HG02759 (cell line): ENCODE measurements around the gene IL4R.
"Not testable (repeated sequence)": the region's sequence is repeated elsewhere in the genome, so short reads cannot be mapped to it uniquely, and the experiment has no call there.

Experiments used
- ATAC-seq: cut with Tn5 transposase; IDR thresholded peaks from one replicate; pipeline ENCODE4 v1.9.1; 2021; ENCODE audit warnings: mild to moderate bottlenecking, moderate library complexity; ENCODE audit not compliant: unreplicated experiment

The IL4R gene

GRCh38 chr16:27287887-27288286, 25.9 kb upstream of the IL4R start:
- ATAC-seq, result no peak

GRCh38 chr16:27288313-27288712, 25.5 kb upstream of the IL4R start:
- ATAC-seq, result not testable (repeated sequence)

GRCh38 chr16:27289669-27290068, 24.1 kb upstream of the IL4R start:
- ATAC-seq, result no peak

- no peak for ATAC-seq
These were observed 23.2 kb upstream of the IL4R start for GRCh38 chr16:27290562-27290961.

GRCh38 chr16:27291106-27291505, 22.7 kb upstream of the IL4R start:
- no peak for ATAC-seq

- ATAC-seq, result no peak
These were observed 22.0 kb upstream of the IL4R start for GRCh38 chr16:27291722-27292240.

- no peak for ATAC-seq
These were observed 20.4 kb upstream of the IL4R start for GRCh38 chr16:27293343-27293742.

- no peak for ATAC-seq
These were observed 15.6 kb upstream of the IL4R start for GRCh38 chr16:27298132-27298531.

- peak; percentile 76 for ATAC-seq
These were observed 12.4 kb upstream of the IL4R start for GRCh38 chr16:27301236-27301861.

- no peak for ATAC-seq
These were observed 11.6 kb upstream of the IL4R start for GRCh38 chr16:27302126-27302525.

GRCh38 chr16:27303256-27304100, 10.3 kb upstream of the IL4R start:
- ATAC-seq, result no peak

- no peak for ATAC-seq
These were observed 9.7 kb upstream of the IL4R start for GRCh38 chr16:27304102-27304501.

GRCh38 chr16:27304881-27305745, 8.7 kb upstream of the IL4R start:
- ATAC-seq, result no peak

- ATAC-seq, result no peak
These were observed 7.8 kb upstream of the IL4R start for GRCh38 chr16:27305839-27306442.

- ATAC-seq, result no peak
These were observed 5.0 kb upstream of the IL4R start for GRCh38 chr16:27308792-27309191.

GRCh38 chr16:27310576-27311447, 3.0 kb upstream of the IL4R start:
- ATAC-seq, result no peak

GRCh38 chr16:27311448-27311830, 2.3 kb upstream of the IL4R start:
- ATAC-seq, result no peak

- ATAC-seq, result no peak
These were observed 1.9 kb upstream of the IL4R start for GRCh38 chr16:27311897-27312303.

- ATAC-seq, result no peak
These were observed 973 bp upstream of the IL4R start for GRCh38 chr16:27312580-27313421.
